WTC11 (cell line): ENCODE data around the gene MORN1.

Experiments
- ATF1 ChIP-seq: sonication (generic); formaldehyde crosslinking; IDR thresholded peaks from 2 replicates; pipeline ENCODE4 v1.8.1; 2023; ENCODE audit warnings: mild to moderate bottlenecking, moderate library complexity, missing genetic modification reagents
- ATF2 ChIP-seq: sonication (generic); formaldehyde crosslinking; IDR thresholded peaks from 2 replicates; pipeline ENCODE4 v1.8.1; 2022; ENCODE audit warnings: low read depth, missing genetic modification reagents, borderline replicate concordance
- CREM ChIP-seq: sonication (generic); formaldehyde crosslinking; IDR thresholded peaks from 2 replicates; pipeline ENCODE4 v1.8.1; 2022; ENCODE audit warnings: mild to moderate bottlenecking, missing genetic modification reagents, moderate library complexity
- CTCF ChIP-seq: fragments of 200-600 bp; IDR thresholded peaks from 2 replicates; pipeline ENCODE4 v1.8.0; 2022; ENCODE audit warnings: antibody characterized with exemption
- ESRRA ChIP-seq: sonication (generic); formaldehyde crosslinking; IDR thresholded peaks from 2 replicates; pipeline ENCODE4 v1.8.1; 2022; ENCODE audit warnings: mild to moderate bottlenecking, missing genetic modification reagents, borderline replicate concordance
- ETV6 ChIP-seq: sonication (generic); formaldehyde crosslinking; IDR thresholded peaks from 2 replicates; pipeline ENCODE4 v1.8.1; 2022; ENCODE audit warnings: mild to moderate bottlenecking, missing genetic modification reagents
- JUN ChIP-seq: sonication (generic); formaldehyde crosslinking; IDR thresholded peaks from 2 replicates; pipeline ENCODE4 v1.8.0; 2023; ENCODE audit warnings: mild to moderate bottlenecking, missing genetic modification reagents
- PRDM15 ChIP-seq: sonication (generic); formaldehyde crosslinking; IDR thresholded peaks from 2 replicates; pipeline ENCODE4 v1.8.0; 2022; ENCODE audit warnings: missing genetic modification reagents
- STAT6 ChIP-seq: sonication (generic); formaldehyde crosslinking; conservative IDR thresholded peaks from 2 replicates; pipeline ENCODE4 v1.8.1; 2023; ENCODE audit warnings: mild to moderate bottlenecking, low read depth, missing genetic modification reagents, moderate library complexity
- TEAD4 ChIP-seq: sonication (generic); formaldehyde crosslinking; IDR thresholded peaks from 2 replicates; pipeline ENCODE4 v1.8.0; 2022; ENCODE audit warnings: mild to moderate bottlenecking, missing genetic modification reagents
- USF1 ChIP-seq: sonication (generic); formaldehyde crosslinking; IDR thresholded peaks from 2 replicates; pipeline ENCODE4 v1.8.0; 2022; ENCODE audit warnings: mild to moderate bottlenecking, missing genetic modification reagents
- USF2 ChIP-seq: sonication (generic); formaldehyde crosslinking; IDR thresholded peaks from 2 replicates; pipeline ENCODE4 v1.8.1; 2023; ENCODE audit warnings: mild to moderate bottlenecking, missing genetic modification reagents, moderate library complexity
- ZNF263 ChIP-seq: sonication (generic); formaldehyde crosslinking; IDR thresholded peaks from 2 replicates; pipeline ENCODE4 v1.8.1; 2022; ENCODE audit warnings: low read depth, mild to moderate bottlenecking, moderate library complexity, missing genetic modification reagents
- ZNF512 ChIP-seq: sonication (generic); formaldehyde crosslinking; IDR thresholded peaks from 2 replicates; pipeline ENCODE4 v1.8.1; 2022; ENCODE audit warnings: missing genetic modification reagents, borderline replicate concordance

- no peak for TF ChIP-seq CTCF
- no peak for TF ChIP-seq PRDM15 (CRISPR knock-in tag)
- TF ChIP-seq USF2 (CRISPR knock-in tag) = no peak
- no peak for TF ChIP-seq JUN (CRISPR knock-in tag)
- no peak for TF ChIP-seq ATF1 (CRISPR knock-in tag)
- no peak for TF ChIP-seq STAT6 (CRISPR knock-in tag)
- no peak for TF ChIP-seq ETV6 (CRISPR knock-in tag)
- TF ChIP-seq TEAD4 (CRISPR knock-in tag) = no peak
- no peak for TF ChIP-seq ATF2
- TF ChIP-seq ZNF512 = no peak
- no peak for TF ChIP-seq ESRRA (CRISPR knock-in tag)
- no peak for TF ChIP-seq USF1 (CRISPR knock-in tag)
- no peak for TF ChIP-seq ZNF263 (CRISPR knock-in tag)
- no peak for TF ChIP-seq CREM (CRISPR knock-in tag)
Observed at GRCh38 chr1:2399890-2400575, 8.7 kb upstream of the MORN1 start.
